ENCODE measurements around the gene CHD3. TPM values are rescaled to one million over a fixed set of nuclear protein-coding genes. Genes with fewer than 3 reads are reported as not detected.

CHD3 gene
- total and polyA plus RNA-seq, 5 donors, result 31.2 to 45.3 (median 37.3) TPM

DNA sequence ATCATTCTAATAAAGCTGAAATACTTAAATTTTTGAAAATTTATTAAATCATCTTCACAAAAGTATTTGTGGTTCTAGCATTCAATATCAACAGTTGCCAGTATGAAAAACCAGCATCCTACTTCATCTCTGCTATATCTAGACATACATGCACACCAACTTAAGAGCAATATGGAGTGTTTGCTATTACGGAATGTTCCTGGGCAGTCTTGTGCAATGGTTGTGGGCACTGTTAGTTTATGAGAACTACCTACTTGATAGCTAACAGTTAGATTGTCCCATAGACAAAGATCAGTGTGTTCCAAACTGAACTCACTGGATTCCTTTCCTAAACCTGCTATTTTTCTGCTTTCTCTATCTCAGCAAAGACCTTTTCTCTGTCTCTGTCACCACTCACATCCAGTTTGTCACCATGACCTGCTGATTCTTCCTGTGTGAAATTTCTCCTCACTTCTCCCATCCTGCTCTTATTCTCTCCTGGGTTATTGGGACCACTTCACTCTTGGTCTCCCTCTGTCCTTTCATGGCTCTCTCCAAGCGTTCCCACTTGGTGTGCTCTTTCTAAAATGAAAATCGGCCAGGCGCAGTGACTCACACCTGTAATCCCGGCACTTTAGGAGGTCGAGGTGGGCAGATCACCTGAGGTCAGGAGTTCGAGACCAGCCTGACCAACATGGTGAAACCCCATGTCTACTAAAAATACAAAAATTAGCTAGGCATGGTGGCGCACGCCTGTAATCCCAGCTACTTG lies 71.1 kb downstream of the CHD3 start:
- ATAC-seq, result no peak
- no peaks in the 10 kb centered on the region for H3K4me1 ChIP-seq (ENCODE audit: control insufficient read depth, insufficient read depth, low read length)
- no peaks in the 10 kb centered on the region for H3K9me3 ChIP-seq (ENCODE audit: control insufficient read depth, low read length)
- no peak overlapping the region for H3K4me3 ChIP-seq (ENCODE audit: low read length)
- H3K27ac ChIP-seq (ENCODE audit: low read length), result no peak overlapping the region
- intact Hi-C loops (cut with DNase I), result no loop called here
- no peaks in the 10 kb centered on the region for H3K27me3 ChIP-seq (ENCODE audit: control insufficient read depth, insufficient read depth)
- no peak for DNase-seq
- WGBS, result 91% methylated on average over 9 of the region's 9 CpGs

- Histone ChIP-seq H3K27me3 (ENCODE audit: control insufficient read depth, insufficient read depth) (no peaks in the 10 kb centered on the region), H3K4me3 (ENCODE audit: low read length) (no peak overlapping the region), H3K27ac (ENCODE audit: low read length) (no peak overlapping the region), H3K4me1 (ENCODE audit: control insufficient read depth, insufficient read depth, low read length) (no peaks in the 10 kb centered on the region), H3K9me3 (ENCODE audit: control insufficient read depth, low read length) (no peaks in the 10 kb centered on the region)
- DNase-seq, result no peak
- 33% methylated on average over 2 of the region's 2 CpGs for WGBS
- ATAC-seq, result no peak
- intact Hi-C loops (cut with DNase I), result no loop called here
These were observed 72.8 kb downstream of the CHD3 start for GRCh38 chr17:7961421-7961820.

Other genes starting within 250 kb of the CHD3 start
- gene ATP1B2, start 237.9 kb upstream of the CHD3 start, total RNA-seq, result 10 to 100 TPM in 1 of 4 donors, 1 to 10 TPM in 3; 3.1 to 10.2 (median 5.3) TPM
- gene ATP1B2, start 237.9 kb upstream of the CHD3 start, polyA plus RNA-seq, result 2.8 TPM
- gene TP53, start 201.3 kb upstream of the CHD3 start, total RNA-seq, result 10 to 100 TPM; 13.2 to 16.3 (median 14.2) TPM
- 6.1 TPM for gene TP53, start 201.3 kb upstream of the CHD3 start, polyA plus RNA-seq
- gene WRAP53, start 200.3 kb upstream of the CHD3 start, total RNA-seq, result 1 to 10 TPM; 4.0 to 6.3 (median 4.9) TPM
- gene WRAP53, start 200.3 kb upstream of the CHD3 start, polyA plus RNA-seq, result 5.1 TPM
- under 1 TPM; 0.31 to 0.97 (median 0.54) TPM for gene EFNB3, start 183.6 kb upstream of the CHD3 start, total RNA-seq
- 0.59 TPM for gene EFNB3, start 183.6 kb upstream of the CHD3 start, polyA plus RNA-seq
- under 1 TPM in 3 of 4 donors, not detected in 1; 0.03 to 0.22 (median 0.06) TPM for gene DNAH2, start 171.0 kb upstream of the CHD3 start, total RNA-seq
- 0.11 TPM for gene DNAH2, start 171.0 kb upstream of the CHD3 start, polyA plus RNA-seq
- gene KDM6B, start 54.6 kb upstream of the CHD3 start, total RNA-seq, result 10 to 100 TPM; 25.7 to 28.1 (median 27.5) TPM
- gene KDM6B, start 54.6 kb upstream of the CHD3 start, polyA plus RNA-seq, result 18.6 TPM
- gene TMEM88, start 33.7 kb upstream of the CHD3 start, total RNA-seq, result 10 to 100 TPM in 3 of 4 donors, 1 to 10 TPM in 1; 9.0 to 24.6 (median 16.3) TPM
- gene TMEM88, start 33.7 kb upstream of the CHD3 start, polyA plus RNA-seq, result 74.5 TPM
- 100 to 1,000 TPM in 1 of 4 donors, 10 to 100 TPM in 3; 59.9 to 103 (median 95.6) TPM for gene NAA38, start 31.2 kb upstream of the CHD3 start, total RNA-seq
- gene NAA38, start 31.2 kb upstream of the CHD3 start, polyA plus RNA-seq, result 160 TPM
- gene CYB5D1, start 30.8 kb upstream of the CHD3 start, total RNA-seq, result 10 to 100 TPM; 12.6 to 16.2 (median 15.4) TPM
- gene CYB5D1, start 30.8 kb upstream of the CHD3 start, polyA plus RNA-seq, result 12.1 TPM
- gene RNF227, start 27.5 kb downstream of the CHD3 start, total RNA-seq, result 1 to 10 TPM in 3 of 4 donors, under 1 TPM in 1; 0.89 to 2.1 (median 1.5) TPM
- 1.5 TPM for gene RNF227, start 27.5 kb downstream of the CHD3 start, polyA plus RNA-seq
- gene KCNAB3, start 41.1 kb downstream of the CHD3 start, total RNA-seq, result 1 to 10 TPM in 1 of 4 donors, under 1 TPM in 3; 0.60 to 1.2 (median 0.70) TPM
- 0.50 TPM for gene KCNAB3, start 41.1 kb downstream of the CHD3 start, polyA plus RNA-seq
- gene TRAPPC1, start 43.2 kb downstream of the CHD3 start, total RNA-seq, result 100 to 1,000 TPM in 3 of 4 donors, 10 to 100 TPM in 1; 73.4 to 109 (median 104) TPM
- 135 TPM for gene TRAPPC1, start 43.2 kb downstream of the CHD3 start, polyA plus RNA-seq
- gene CNTROB, start 43.4 kb downstream of the CHD3 start, total RNA-seq, result 10 to 100 TPM in 3 of 4 donors, 1 to 10 TPM in 1; 9.6 to 14.6 (median 10.4) TPM
- gene CNTROB, start 43.4 kb downstream of the CHD3 start, polyA plus RNA-seq, result 9.6 TPM
- under 1 TPM in 3 of 4 donors, not detected in 1; 0.23 to 0.85 (median 0.31) TPM for gene GUCY2D, start 113.8 kb downstream of the CHD3 start, total RNA-seq
- 0.09 TPM for gene GUCY2D, start 113.8 kb downstream of the CHD3 start, polyA plus RNA-seq
- under 1 TPM; 0.25 to 0.68 (median 0.46) TPM for gene ALOX15B, start 150.3 kb downstream of the CHD3 start, total RNA-seq
- gene ALOX15B, start 150.3 kb downstream of the CHD3 start, polyA plus RNA-seq, result 0.54 TPM
- gene ALOX12B, start 198.9 kb downstream of the CHD3 start, total RNA-seq, result under 1 TPM in 1 of 4 donors, not detected in 3; 0.71 TPM
- gene ALOX12B, start 198.9 kb downstream of the CHD3 start, polyA plus RNA-seq, result not detected
- gene ALOXE3, start 229.7 kb downstream of the CHD3 start, total RNA-seq, result not detected
- not detected for gene ALOXE3, start 229.7 kb downstream of the CHD3 start, polyA plus RNA-seq
- gene HES7, start 235.3 kb downstream of the CHD3 start, total RNA-seq, result under 1 TPM; 0.62 to 0.76 (median 0.73) TPM
- 0.25 TPM for gene HES7, start 235.3 kb downstream of the CHD3 start, polyA plus RNA-seq